ENCODE measurements around the gene ZNF502.

ZNF502 gene

DNA sequence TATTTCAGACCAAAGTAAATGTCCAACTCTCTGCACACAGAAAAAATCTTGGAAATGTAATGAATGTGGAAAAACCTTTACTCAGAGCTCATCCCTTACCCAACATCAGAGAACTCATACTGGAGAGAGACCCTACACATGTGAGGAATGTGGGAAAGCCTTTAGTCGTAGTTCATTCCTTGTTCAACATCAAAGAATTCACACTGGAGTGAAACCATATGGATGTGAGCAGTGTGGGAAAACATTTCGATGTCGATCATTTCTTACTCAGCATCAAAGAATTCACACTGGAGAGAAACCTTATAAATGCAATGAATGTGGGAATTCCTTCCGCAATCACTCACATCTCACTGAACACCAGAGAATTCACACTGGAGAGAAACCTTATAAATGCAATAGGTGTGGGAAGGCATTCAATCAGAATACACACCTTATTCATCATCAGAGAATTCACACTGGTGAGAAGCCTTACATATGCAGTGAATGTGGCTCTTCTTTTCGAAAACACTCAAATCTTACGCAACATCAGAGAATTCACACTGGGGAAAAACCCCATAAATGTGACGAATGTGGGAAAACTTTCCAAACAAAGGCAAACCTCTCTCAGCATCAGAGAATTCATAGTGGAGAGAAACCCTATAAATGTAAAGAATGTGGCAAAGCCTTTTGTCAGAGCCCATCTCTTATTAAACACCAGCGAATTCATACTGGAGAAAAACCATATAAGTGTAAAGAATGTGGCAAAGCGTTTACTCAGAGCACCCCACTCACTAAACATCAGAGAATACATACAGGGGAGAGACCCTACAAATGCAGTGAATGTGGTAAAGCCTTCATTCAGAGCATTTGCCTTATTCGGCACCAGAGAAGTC is 9.0 kb downstream of the ZNF502 start:
- H3K4me3 ChIP-seq (ENCODE audit: low read depth, low read length) = no peak overlapping the region
- H3K36me3 ChIP-seq = peaks cover 29% of the 10 kb centered on the region
- no peaks in the 10 kb centered on the region for H3K27me3 ChIP-seq (ENCODE audit: insufficient read depth, low read depth, severe bottlenecking)
- DNase-seq = no peak
- TF ChIP-seq, protein P1, sequence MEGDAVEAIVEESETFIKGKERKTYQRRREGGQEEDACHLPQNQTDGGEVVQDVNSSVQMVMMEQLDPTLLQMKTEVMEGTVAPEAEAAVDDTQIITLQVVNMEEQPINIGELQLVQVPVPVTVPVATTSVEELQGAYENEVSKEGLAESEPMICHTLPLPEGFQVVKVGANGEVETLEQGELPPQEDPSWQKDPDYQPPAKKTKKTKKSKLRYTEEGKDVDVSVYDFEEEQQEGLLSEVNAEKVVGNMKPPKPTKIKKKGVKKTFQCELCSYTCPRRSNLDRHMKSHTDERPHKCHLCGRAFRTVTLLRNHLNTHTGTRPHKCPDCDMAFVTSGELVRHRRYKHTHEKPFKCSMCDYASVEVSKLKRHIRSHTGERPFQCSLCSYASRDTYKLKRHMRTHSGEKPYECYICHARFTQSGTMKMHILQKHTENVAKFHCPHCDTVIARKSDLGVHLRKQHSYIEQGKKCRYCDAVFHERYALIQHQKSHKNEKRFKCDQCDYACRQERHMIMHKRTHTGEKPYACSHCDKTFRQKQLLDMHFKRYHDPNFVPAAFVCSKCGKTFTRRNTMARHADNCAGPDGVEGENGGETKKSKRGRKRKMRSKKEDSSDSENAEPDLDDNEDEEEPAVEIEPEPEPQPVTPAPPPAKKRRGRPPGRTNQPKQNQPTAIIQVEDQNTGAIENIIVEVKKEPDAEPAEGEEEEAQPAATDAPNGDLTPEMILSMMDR (IDR thresholded peaks at IDR 0.05; ENCODE audit: low read depth, low read length) = no peak
- H3K27ac ChIP-seq = no peak overlapping the region
- H3K9me3 ChIP-seq (ENCODE audit: severe bottlenecking) = peaks cover 41% of the 10 kb centered on the region

DNA sequence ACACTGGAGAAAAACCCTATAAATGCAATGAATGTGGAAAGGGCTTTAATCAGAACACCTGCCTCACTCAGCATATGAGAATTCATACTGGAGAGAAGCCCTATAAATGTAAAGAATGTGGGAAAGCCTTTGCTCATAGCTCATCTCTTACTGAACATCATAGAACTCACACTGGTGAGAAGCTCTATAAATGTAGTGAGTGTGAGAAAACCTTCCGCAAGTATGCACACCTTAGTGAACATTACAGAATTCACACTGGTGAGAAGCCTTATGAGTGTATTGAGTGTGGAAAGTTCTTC is 9.6 kb downstream of the ZNF502 start:
- Histone ChIP-seq H3K36me3 (peaks cover 25% of the 10 kb centered on the region), H3K4me3 (ENCODE audit: low read depth, low read length) (no peak overlapping the region), H3K27me3 (ENCODE audit: insufficient read depth, low read depth, severe bottlenecking) (no peaks in the 10 kb centered on the region), H3K27ac (no peak overlapping the region), H3K9me3 (ENCODE audit: severe bottlenecking) (peaks cover 41% of the 10 kb centered on the region)
- no peak for DNase-seq
- TF ChIP-seq, protein P1 (IDR thresholded peaks at IDR 0.05; ENCODE audit: low read depth, low read length) = no peak

DNA sequence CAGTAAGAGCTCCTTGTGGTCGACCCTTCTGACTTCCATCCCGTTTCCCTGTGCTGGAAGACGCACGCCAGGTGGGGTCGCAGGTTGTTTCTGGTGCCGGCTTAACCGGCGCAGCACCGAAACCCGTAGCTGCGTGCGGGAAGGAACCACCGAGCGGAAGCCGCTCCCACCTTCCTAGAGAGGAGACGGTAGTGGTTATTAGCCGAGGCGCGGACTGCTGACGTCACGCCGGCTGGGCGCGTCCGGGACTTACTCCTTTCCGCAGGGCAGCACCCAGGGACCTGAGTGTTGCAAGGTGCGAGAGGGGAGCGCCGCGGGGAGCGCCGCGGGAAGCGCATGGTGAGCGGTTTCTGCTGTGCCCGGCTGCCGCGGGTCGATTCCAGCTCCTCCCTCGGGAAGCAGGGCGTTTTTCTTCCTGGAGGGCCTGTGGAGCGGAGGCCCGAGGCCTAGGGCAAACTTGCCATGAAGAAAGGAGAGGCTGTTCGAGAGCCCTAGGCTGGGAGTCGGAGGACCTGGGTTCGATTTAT is 17.0 kb downstream of the ZNF502 start, which contains the start of gene ZNF501:
TSS of gene ZNF501 (plus strand) at position 252 of the 527 bp plus-strand sequence. CDS start 4,787 bp downstream, outside the sequence.
- Histone ChIP-seq H3K27ac (peak within 1 kb of the TSS; percentile 68), H3K27me3 (ENCODE audit: insufficient read depth, low read depth, severe bottlenecking) (no peaks in the 10 kb centered on the region), H3K9me3 (ENCODE audit: severe bottlenecking) (peaks cover 31% of the 10 kb centered on the region), H3K4me3 (ENCODE audit: low read depth, low read length) (peak within 1 kb of the TSS; percentile 68), H3K36me3 (peaks cover 31% of the 10 kb centered on the region)
- TF ChIP-seq, protein P1 (IDR thresholded peaks at IDR 0.05; ENCODE audit: low read depth, low read length) = no peak
- DNase-seq = peak; percentile 95

DNA sequence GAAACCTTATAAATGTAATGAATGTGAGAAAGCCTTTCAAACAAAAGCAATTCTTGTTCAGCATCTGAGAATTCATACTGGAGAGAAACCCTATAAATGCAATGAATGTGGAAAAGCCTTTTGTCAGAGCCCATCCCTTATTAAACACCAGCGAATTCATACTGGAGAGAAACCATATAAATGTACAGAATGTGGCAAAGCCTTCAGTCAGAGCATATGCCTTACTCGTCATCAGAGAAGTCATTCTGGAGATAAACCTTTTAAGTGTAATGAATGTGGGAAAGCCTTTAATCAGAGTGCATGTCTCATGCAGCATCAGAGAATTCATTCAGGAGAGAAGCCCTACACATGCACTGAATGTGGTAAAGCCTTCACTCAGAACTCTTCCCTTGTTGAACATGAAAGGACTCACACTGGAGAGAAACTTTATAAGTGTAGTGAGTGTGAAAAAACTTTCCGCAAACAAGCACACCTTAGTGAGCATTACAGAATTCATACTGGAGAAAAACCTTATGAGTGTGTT is 22.2 kb downstream of the ZNF502 start:
- H3K4me3 ChIP-seq (ENCODE audit: low read depth, low read length) = no peak overlapping the region
- H3K36me3 ChIP-seq = peaks cover 44% of the 10 kb centered on the region
- H3K27me3 ChIP-seq (ENCODE audit: insufficient read depth, low read depth, severe bottlenecking) = no peaks in the 10 kb centered on the region
- peaks cover 13% of the 10 kb centered on the region for H3K9me3 ChIP-seq (ENCODE audit: severe bottlenecking)
- no peak for DNase-seq
- TF ChIP-seq, protein P1 (IDR thresholded peaks at IDR 0.05; ENCODE audit: low read depth, low read length) = no peak
- H3K27ac ChIP-seq = no peak overlapping the region

DNA sequence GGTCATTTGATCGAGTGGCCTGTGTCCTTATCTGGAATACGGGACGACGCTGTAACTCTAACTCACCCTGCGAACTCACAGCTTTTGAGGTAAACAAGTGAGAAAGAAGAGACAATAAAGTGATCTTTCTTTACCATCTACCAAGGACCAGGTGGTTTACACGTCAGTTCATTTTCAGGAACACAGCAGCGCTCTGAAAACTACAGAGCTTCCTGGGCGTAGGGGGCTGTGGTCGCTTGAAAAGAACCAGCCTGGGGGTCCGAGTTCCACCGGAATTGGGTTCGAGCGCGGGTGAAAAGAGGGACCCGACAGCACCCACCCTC is 48.6 kb downstream of the ZNF502 start:
- H3K27me3 ChIP-seq (ENCODE audit: insufficient read depth, low read depth, severe bottlenecking) = no peaks in the 10 kb centered on the region
- H3K27ac ChIP-seq = peak overlapping the region; percentile 93
- TF ChIP-seq, protein P1 (IDR thresholded peaks at IDR 0.05; ENCODE audit: low read depth, low read length) = no peak
- no peak for DNase-seq
- peaks cover 29% of the 10 kb centered on the region for H3K36me3 ChIP-seq
- peak overlapping the region; percentile 100 for H3K4me3 ChIP-seq (ENCODE audit: low read depth, low read length)
- no peaks in the 10 kb centered on the region for H3K9me3 ChIP-seq (ENCODE audit: severe bottlenecking)

Data from WERI-Rb-1 (cell line).